NCI-H1930 (cell line): ENCODE results near the gene ADM5.
"Not testable (repeated sequence)": the region's sequence is repeated elsewhere in the genome, so short reads cannot be mapped to it uniquely, and the experiment has no call there.

Source experiments
- DNase-seq, 2 experiments: peaks; one replicate each; lab custom pipeline; 2025; lab: John Stamatoyannopoulos, UW

Gene ADM5

DNA sequence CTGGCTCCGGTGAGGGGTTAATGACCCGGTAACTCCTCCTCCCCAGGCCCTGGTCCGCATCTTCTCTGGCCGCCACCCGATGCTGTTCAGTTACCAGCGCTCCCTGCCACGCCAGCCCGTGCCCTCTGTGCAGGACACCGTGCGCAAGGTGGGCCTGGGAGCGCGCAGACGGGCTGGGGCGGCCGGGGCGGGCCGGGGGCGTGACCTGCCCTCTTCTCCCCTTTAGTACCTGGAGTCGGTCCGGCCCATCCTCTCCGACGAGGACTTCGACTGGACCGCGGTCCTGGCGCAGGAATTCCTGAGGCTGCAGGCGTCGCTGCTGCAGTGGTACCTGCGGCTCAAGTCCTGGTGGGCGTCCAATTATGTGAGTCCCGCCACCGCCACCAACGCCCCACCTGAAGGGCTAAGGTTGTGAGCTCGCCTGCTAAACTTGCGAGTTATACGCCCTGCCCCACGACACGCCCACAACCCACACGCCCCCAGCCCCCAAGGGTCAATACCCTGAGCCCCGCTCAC is 11.9 kb downstream of the ADM5 start:
- DNase-seq, result no peak

DNA sequence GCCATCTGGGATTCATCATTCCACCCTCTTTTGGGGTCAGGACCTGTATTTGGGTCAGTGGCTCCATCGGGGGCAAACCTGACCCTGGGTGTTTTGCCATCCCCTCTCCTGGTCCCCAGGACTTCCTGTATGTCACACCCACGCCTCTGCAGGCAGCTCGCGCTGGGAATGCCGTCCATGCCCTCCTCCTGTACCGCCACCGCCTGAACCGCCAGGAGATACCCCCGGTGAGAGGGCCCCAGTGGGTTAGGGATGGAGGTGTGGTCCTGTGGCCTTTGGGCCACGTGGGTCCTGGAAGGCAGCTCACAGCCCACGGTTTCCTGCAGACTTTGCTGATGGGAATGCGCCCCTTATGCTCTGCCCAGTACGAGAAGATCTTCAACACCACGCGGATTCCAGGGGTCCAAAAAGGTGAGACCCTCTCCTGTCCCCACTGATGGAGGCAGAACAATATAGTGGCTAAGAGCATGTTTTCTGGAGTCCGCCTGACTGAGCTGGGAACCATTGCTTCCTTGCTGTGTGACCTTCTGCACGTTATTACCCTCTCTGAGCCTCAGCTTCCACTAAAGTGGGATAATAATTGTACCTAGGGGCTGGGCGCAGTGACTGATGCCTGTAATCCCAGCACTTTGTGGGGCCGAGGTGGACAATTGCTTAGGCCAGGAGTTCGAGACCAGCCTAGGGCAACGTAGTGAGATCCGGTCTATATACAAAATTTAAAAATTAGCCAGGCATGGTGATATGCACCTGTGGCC is 15.7 kb downstream of the ADM5 start:
- DNase-seq, result no peak

GRCh38 chr19:49705919-49706318 is 16.5 kb downstream of the ADM5 start:
- DNase-seq, result no peak

GRCh38 chr19:49710372-49710951 is 21.1 kb downstream of the ADM5 start:
- no peak for DNase-seq

- no peak for DNase-seq
These were observed 23.0 kb downstream of the ADM5 start for GRCh38 chr19:49712397-49712859.

GRCh38 chr19:49713236-49713845 is 23.9 kb downstream of the ADM5 start:
- no peak for DNase-seq

DNA sequence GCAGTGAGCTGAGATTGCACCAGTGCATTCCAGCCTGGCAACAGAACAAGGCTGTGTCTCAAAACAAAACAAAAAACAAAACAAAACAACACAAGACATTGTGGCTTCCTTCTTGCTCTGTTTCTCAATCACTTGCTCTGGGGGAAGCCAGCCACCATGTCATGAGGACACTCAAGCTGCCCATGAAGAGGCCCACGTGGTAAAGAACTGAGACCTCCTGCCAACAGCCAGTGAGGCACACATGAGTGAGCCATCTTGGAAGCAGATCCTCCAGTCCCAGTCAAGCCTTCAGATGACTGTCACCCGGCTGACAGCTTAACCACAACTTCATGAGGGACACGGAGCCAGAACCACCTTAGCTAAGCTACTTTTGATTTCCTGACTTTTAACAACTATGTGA is 26.8 kb downstream of the ADM5 start:
- DNase-seq, result no peak

DNA sequence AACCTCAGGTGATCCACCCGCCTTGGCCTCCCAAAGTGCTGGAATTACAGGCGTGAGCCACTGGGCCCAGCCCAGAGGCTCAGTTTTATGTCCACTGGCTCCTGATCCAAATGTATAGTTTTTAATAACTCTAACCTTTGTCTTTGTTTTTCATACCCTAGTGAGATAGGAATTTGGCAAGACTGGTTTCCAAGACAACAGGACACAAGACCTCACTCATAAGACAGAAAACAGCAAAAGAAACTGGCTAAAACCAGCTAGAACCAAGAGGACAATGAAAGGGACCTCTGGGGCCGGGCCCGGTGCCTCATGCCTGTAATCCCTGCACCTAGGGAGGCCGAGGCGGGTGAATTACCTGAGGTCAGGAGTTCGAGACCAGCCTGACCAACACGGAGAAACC is 29.1 kb downstream of the ADM5 start:
- DNase-seq, result no peak

DNA sequence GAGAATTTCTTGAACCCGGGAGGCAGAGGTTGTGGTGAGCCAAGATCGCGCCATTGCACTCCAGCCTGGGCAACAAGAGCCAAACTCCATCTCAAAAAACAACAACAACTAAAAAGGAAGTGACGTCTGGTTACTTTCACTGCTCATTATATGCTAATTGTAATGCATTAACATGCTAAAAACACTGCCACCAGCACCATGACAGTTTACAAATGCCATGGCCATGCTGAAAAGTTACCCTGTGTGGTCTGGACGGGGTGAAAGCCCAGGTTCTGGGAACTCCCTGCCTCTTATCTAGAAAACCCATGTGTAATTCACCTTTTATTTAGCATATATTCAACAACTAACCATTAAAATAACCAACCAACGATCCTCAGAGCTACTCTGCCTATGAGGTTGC is 29.6 kb downstream of the ADM5 start:
- DNase-seq, result no peak

DNA sequence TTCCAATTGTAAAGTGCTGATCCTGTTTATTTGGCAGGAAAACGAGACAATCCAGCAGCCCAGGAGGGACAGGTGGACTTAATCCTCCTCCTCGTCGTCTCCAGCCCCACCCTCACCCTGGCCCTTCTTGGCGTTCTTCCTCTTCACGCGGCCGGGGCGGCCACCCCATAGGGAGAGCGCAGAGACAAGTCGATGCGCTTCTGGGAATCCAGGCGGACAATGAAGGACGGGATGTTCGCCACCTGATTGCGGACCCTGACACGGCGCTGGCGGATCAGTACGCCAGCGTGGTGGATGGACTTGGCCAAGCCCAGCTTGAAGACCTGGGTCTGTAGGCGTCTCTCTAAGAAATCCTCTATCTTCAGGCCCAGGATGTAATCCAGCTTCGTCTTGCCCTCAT is 30.0 kb downstream of the ADM5 start:
- not testable (repeated sequence) for DNase-seq

DNA sequence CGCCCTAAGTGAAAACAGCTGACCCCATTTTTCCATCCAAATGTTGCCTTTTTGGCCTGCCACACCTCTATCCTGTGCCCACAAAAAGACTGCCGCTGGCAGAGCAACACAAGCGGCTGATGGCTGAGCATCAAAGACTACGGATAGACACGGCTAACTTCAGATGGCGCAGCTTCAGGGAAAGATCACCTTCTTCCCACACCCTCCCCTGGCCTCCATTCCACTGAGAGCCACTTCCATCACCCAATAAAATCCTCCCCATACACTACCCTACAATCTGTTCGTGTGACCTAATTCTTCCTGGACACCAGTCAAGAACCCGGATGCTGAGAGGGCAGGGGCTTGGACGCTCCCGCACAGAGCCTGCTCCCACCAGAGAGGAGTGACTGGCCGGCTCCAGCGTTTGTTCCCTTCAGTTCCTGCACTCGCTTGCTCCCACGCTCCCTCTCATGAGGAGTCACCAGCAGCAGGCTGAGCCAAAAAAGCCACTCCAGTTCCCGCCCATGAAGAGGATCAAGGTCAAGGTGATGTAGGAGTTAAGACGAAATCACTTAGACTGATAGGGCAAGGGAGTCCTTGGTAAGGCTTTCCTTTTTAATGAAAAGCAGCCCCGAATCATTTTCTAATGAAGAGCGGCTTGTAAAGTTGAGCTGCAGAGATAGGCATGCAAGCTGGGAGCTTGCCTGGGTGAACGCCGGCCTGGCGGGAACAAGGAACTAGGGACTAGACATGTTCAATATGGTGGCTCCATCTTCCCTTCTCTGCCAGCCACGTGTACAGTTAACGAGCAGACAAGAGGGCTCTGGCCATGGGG is 38.0 kb downstream of the ADM5 start:
- no peak for DNase-seq

- no peak for DNase-seq
These were observed 40.8 kb downstream of the ADM5 start for GRCh38 chr19:49730166-49730565.

- no peak for DNase-seq
These were observed 48.9 kb downstream of the ADM5 start for GRCh38 chr19:49738268-49738667.

GRCh38 chr19:49739098-49739497 is 49.7 kb downstream of the ADM5 start:
- no peak for DNase-seq

DNA sequence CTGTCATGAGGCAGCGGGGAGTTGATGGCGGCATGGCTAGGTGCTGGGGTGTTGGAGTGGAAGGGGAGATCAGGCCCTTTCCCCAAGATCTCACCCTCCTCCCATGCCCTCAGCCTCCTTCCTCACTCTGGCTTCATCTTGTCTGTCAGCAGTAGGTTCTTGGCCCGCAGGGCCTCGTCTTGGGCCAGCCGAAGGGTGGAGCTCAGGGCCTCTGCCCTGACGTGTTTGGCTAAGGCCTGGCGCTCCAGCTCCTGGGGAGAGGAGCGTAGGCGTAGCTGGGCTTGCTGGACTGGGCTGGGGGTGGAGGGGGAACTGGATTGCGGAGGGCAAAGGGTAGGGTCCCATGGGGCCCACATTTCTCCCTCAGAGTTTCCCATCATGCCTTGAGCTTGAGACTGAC is 50.5 kb downstream of the ADM5 start:
- no peak for DNase-seq
